A549 (cell line): ENCODE results near the gene FGF2. TPM values are rescaled to one million over a fixed set of nuclear protein-coding genes. Genes with fewer than 3 reads are reported as not detected.
A peak's percentile ranks its signal among the peaks of the same experiment; 100 is the strongest.

Source experiments
- BHLHE40 ChIP-seq: IDR thresholded peaks from 2 replicates; pipeline ENCODE4 v1.6.1; 2012; ENCODE audit warnings: low read depth, low read length, inconsistent platforms
- CEBPB ChIP-seq, 2 experiments: fragments of >200 bp in 1 of 2; sonication (Bioruptor Twin) in 1 of 2; formaldehyde crosslinking in 1 of 2; IDR thresholded peaks; 2 replicates each; pipeline ENCODE4 v1.6.1; 2012 to 2016
- CHD2 ChIP-seq: fragments of 150-350 bp; IDR thresholded peaks from 2 replicates; pipeline ENCODE4 v1.6.1; 2014; ENCODE audit warnings: low read length; ENCODE audit not compliant: partially characterized antibody
- E2F6 ChIP-seq: IDR thresholded peaks from 2 replicates; pipeline ENCODE4 v1.6.1; 2012; ENCODE audit warnings: low read depth, borderline replicate concordance
- EHF ChIP-seq: fragments of 250-450 bp; sonication (Bioruptor Pico); IDR thresholded peaks from 2 replicates; pipeline ENCODE4 v1.5.0; 2020; ENCODE audit warnings: mild to moderate bottlenecking
- ELK1 ChIP-seq: fragments of 150-350 bp; IDR thresholded peaks from 2 replicates; pipeline ENCODE4 v1.6.1; 2014; ENCODE audit warnings: low read depth, mild to moderate bottlenecking, low read length
- EP300 ChIP-seq, 2 experiments: fragments of >200 bp; sonication (Bioruptor Twin); formaldehyde crosslinking; IDR thresholded peaks; 2 replicates in 1 of 2; 3 replicates in 1 of 2; pipeline ENCODE4 v1.6.1; 2016 to 2017
- ESRRA ChIP-seq: fragments of 150-350 bp; IDR thresholded peaks from 2 replicates; pipeline ENCODE4 v1.6.1; 2014; ENCODE audit warnings: mild to moderate bottlenecking, low read length, borderline replicate concordance
- FOSB ChIP-seq: fragments of 250-450 bp; sonication (Bioruptor Pico); IDR thresholded peaks from 2 replicates; pipeline ENCODE4 v1.5.0; 2020; ENCODE audit warnings: mild to moderate bottlenecking, moderate library complexity
- FOXS1 ChIP-seq: fragments of 250-450 bp; sonication (Bioruptor Pico); IDR thresholded peaks from 2 replicates; pipeline ENCODE4 v1.5.0; 2020; ENCODE audit warnings: mild to moderate bottlenecking, moderate library complexity
- HDAC2 ChIP-seq: fragments of 200-600 bp; sonication (generic); IDR thresholded peaks from 2 replicates; pipeline ENCODE4 v1.6.1; 2016
- HES2 ChIP-seq: fragments of >200 bp; sonication (Bioruptor Twin); formaldehyde crosslinking; IDR thresholded peaks from 2 replicates; pipeline ENCODE4 v1.6.1; 2016
- HEYL ChIP-seq: fragments of 250-450 bp; sonication (Bioruptor Pico); IDR thresholded peaks from 2 replicates; pipeline ENCODE4 v1.8.0; 2021; ENCODE audit warnings: mild to moderate bottlenecking, moderate library complexity
- HMGXB4 ChIP-seq: fragments of 250-450 bp; sonication (Bioruptor Pico); IDR thresholded peaks from 2 replicates; pipeline ENCODE4 v1.5.0; 2021; ENCODE audit warnings: mild to moderate bottlenecking, moderate library complexity, borderline replicate concordance
- HOXA7 ChIP-seq: fragments of 250-450 bp; sonication (Bioruptor Pico); IDR thresholded peaks from 2 replicates; pipeline ENCODE4 v1.5.0; 2020; ENCODE audit warnings: mild to moderate bottlenecking, moderate library complexity
- HOXB13 ChIP-seq: fragments of 250-450 bp; sonication (Bioruptor Pico); IDR thresholded peaks from 2 replicates; pipeline ENCODE4 v1.5.0; 2020; ENCODE audit warnings: low read depth, mild to moderate bottlenecking, moderate library complexity
- HOXB5 ChIP-seq: fragments of 250-450 bp; sonication (Bioruptor Pico); IDR thresholded peaks from 2 replicates; pipeline ENCODE4 v1.5.0; 2020; ENCODE audit warnings: mild to moderate bottlenecking, moderate library complexity
- MAZ ChIP-seq: fragments of 150-350 bp; IDR thresholded peaks from 2 replicates; pipeline ENCODE4 v1.6.1; 2014; ENCODE audit warnings: antibody characterized with exemption, low read depth, low read length, borderline replicate concordance
- MYC ChIP-seq: IDR thresholded peaks from 2 replicates; pipeline ENCODE4 v1.6.1; 2012; ENCODE audit warnings: mild to moderate bottlenecking, inconsistent platforms, low read length, improper control_type of control experiment, borderline replicate concordance
- NPAS2 ChIP-seq: fragments of 250-450 bp; sonication (Bioruptor Pico); IDR thresholded peaks from 2 replicates; pipeline ENCODE4 v1.8.0; 2022; ENCODE audit warnings: mild to moderate bottlenecking, moderate library complexity, borderline replicate concordance
- NR3C1 ChIP-seq: fragments of >200 bp; sonication (Bioruptor Twin); formaldehyde crosslinking; IDR thresholded peaks from 3 replicates; pipeline ENCODE4 v1.6.1; 2017
- PHF8 ChIP-seq: fragments of 200-600 bp; sonication (generic); IDR thresholded peaks from 2 replicates; pipeline ENCODE4 v1.6.1; 2016; ENCODE audit warnings: low read depth, mild to moderate bottlenecking, antibody characterized with exemption, moderate library complexity, borderline replicate concordance
- RAD21 ChIP-seq, 2 experiments: fragments of >200 bp in 1 of 2; sonication (Bioruptor Twin) in 1 of 2; formaldehyde crosslinking in 1 of 2; IDR thresholded peaks in 1 of 2; conservative IDR thresholded peaks in 1 of 2; 2 replicates in 1 of 2; 3 replicates in 1 of 2; pipeline ENCODE4 v1.6.1; 2012 to 2018; ENCODE audit warnings: inconsistent platforms in 1 of 2
- RFX5 ChIP-seq: fragments of 450-650 bp; IDR thresholded peaks from 2 replicates; pipeline ENCODE4 v1.7.1; 2014; ENCODE audit warnings: antibody characterized with exemption, mild to moderate bottlenecking, moderate library complexity
- SREBF2 ChIP-seq: fragments of 450-650 bp; IDR thresholded peaks from 2 replicates; pipeline ENCODE4 v1.6.1; 2014; ENCODE audit warnings: mild to moderate bottlenecking, moderate library complexity
- TFCP2L1 ChIP-seq: fragments of 250-450 bp; sonication (Bioruptor Pico); IDR thresholded peaks from 2 replicates; pipeline ENCODE4 v1.5.0; 2021; ENCODE audit warnings: mild to moderate bottlenecking
- TP53 ChIP-seq: fragments of 250-450 bp; sonication (Bioruptor Pico); IDR thresholded peaks from 2 replicates; pipeline ENCODE4 v1.5.0; 2021; ENCODE audit warnings: mild to moderate bottlenecking, moderate library complexity
- ZFP36 ChIP-seq: fragments of 450-650 bp; IDR thresholded peaks from 2 replicates; pipeline ENCODE4 v1.6.1; 2014; ENCODE audit warnings: borderline replicate concordance; ENCODE audit not compliant: partially characterized antibody
- ZSCAN20 ChIP-seq: fragments of 250-450 bp; sonication (Bioruptor Pico); IDR thresholded peaks from 2 replicates; pipeline ENCODE4 v1.8.0; 2022; ENCODE audit warnings: mild to moderate bottlenecking, moderate library complexity
- polyA plus RNA-seq, 4 experiments: library from polyadenylated mRNA; depleted of rRNA in 3 of 4; stranded (reverse); fragments of >200 nt; fragmentation: RNase III in 1 of 4; extraction: RNeasy Plus Mini Kit Qiagen cat#74134 plus additional on column Dnase treatment in 1 of 4; gene quantifications; 2 replicates in 3 of 4; 3 replicates in 1 of 4; pipeline ENCODE4 v1.2.3, GENCODE V29; 2011 to 2017
- TF ChIP-seq, protein P1 (sequence below): fragments of >200 bp; sonication (Bioruptor Twin); formaldehyde crosslinking; IDR thresholded peaks from 3 replicates; pipeline ENCODE4 v1.5.1; 2016
- TF ChIP-seq, protein P2 (sequence below): IDR thresholded peaks from 2 replicates; pipeline ENCODE4 v1.6.1; 2012
- TF ChIP-seq, protein P3 (sequence below): IDR thresholded peaks from 2 replicates; pipeline ENCODE4 v1.6.1; 2012
- TF ChIP-seq, protein P4 (sequence below): fragments of 450-650 bp; IDR thresholded peaks from 2 replicates; pipeline ENCODE4 v1.6.1; 2014; ENCODE audit warnings: antibody characterized with exemption
- TF ChIP-seq, protein P5 (sequence below): fragments of 250-450 bp; sonication (Bioruptor Pico); IDR thresholded peaks from 2 replicates; pipeline ENCODE4 v1.5.0; 2020; ENCODE audit warnings: low read depth, mild to moderate bottlenecking, moderate library complexity

The FGF2 gene
- polyA plus RNA-seq, 2 of the 4 experiments (the other 2 are of a cell fraction): 35.1 to 45.2 TPM

- TF ChIP-seq E2F6 (no peak), ELK1 (no peak), EP300 (IDR thresholded peaks at IDR 0.05) (peak; percentile 25 to 71; a peak in 3 of 5 replicates), EHF (no peak), MYC (no peak), CEBPB (IDR thresholded peaks at IDR 0.05) (peak in 1 of 2 experiments; percentile 62; a peak in 1 of 4 replicates), ESRRA (no peak), HEYL (CRISPR knock-in tag) (no peak), ZSCAN20 (CRISPR knock-in tag) (no peak), RAD21 (conservative IDR thresholded peaks at IDR 0.05 in 1 of 2, IDR thresholded peaks at IDR 0.05 in 1 of 2) (0 out of 5 replicates have a peak, but pooled peaks of 1 of the 2 experiments have one; percentile 8), HDAC2 (no peak), TP53 (no peak), CHD2 (no peak), FOXS1 (CRISPR knock-in tag) (no peak), SREBF2 (no peak), FOSB (no peak), HOXB13 (no peak), RFX5 (no peak), HES2 (no peak), NPAS2 (CRISPR knock-in tag) (no peak), HMGXB4 (CRISPR knock-in tag) (no peak), BHLHE40 (no peak), HOXB5 (CRISPR knock-in tag) (no peak), HOXA7 (CRISPR knock-in tag) (0 out of 2 replicates have a peak, but pooled peaks have one; percentile 65), PHF8 (no peak), ZFP36 (no peak), TFCP2L1 (CRISPR knock-in tag) (no peak), NR3C1 (no peak), MAZ (no peak)
- TF ChIP-seq, protein P1, sequence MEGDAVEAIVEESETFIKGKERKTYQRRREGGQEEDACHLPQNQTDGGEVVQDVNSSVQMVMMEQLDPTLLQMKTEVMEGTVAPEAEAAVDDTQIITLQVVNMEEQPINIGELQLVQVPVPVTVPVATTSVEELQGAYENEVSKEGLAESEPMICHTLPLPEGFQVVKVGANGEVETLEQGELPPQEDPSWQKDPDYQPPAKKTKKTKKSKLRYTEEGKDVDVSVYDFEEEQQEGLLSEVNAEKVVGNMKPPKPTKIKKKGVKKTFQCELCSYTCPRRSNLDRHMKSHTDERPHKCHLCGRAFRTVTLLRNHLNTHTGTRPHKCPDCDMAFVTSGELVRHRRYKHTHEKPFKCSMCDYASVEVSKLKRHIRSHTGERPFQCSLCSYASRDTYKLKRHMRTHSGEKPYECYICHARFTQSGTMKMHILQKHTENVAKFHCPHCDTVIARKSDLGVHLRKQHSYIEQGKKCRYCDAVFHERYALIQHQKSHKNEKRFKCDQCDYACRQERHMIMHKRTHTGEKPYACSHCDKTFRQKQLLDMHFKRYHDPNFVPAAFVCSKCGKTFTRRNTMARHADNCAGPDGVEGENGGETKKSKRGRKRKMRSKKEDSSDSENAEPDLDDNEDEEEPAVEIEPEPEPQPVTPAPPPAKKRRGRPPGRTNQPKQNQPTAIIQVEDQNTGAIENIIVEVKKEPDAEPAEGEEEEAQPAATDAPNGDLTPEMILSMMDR: no peak
- TF ChIP-seq, protein P2, sequence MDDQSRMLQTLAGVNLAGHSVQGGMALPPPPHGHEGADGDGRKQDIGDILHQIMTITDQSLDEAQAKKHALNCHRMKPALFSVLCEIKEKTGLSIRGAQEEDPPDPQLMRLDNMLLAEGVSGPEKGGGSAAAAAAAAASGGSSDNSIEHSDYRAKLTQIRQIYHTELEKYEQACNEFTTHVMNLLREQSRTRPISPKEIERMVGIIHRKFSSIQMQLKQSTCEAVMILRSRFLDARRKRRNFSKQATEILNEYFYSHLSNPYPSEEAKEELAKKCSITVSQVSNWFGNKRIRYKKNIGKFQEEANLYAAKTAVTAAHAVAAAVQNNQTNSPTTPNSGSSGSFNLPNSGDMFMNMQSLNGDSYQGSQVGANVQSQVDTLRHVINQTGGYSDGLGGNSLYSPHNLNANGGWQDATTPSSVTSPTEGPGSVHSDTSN: no peak
- TF ChIP-seq, protein P3, sequence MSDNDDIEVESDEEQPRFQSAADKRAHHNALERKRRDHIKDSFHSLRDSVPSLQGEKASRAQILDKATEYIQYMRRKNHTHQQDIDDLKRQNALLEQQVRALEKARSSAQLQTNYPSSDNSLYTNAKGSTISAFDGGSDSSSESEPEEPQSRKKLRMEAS: peak; percentile 57
- TF ChIP-seq, protein P4, sequence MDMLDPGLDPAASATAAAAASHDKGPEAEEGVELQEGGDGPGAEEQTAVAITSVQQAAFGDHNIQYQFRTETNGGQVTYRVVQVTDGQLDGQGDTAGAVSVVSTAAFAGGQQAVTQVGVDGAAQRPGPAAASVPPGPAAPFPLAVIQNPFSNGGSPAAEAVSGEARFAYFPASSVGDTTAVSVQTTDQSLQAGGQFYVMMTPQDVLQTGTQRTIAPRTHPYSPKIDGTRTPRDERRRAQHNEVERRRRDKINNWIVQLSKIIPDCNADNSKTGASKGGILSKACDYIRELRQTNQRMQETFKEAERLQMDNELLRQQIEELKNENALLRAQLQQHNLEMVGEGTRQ: peak; percentile 79
- TF ChIP-seq, protein P5, sequence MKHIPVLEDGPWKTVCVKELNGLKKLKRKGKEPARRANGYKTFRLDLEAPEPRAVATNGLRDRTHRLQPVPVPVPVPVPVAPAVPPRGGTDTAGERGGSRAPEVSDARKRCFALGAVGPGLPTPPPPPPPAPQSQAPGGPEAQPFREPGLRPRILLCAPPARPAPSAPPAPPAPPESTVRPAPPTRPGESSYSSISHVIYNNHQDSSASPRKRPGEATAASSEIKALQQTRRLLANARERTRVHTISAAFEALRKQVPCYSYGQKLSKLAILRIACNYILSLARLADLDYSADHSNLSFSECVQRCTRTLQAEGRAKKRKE: no peak
These were observed 71.9 kb downstream of the FGF2 start (continued) for GRCh38 chr4:122898370-122899150.
